Suprapubic skin (tissue), 3 donors: ENCODE measurements around the gene GNAT3.

Source experiments
- POLR2AphosphoS5 ChIP-seq, 3 donors: sonication (generic); formaldehyde crosslinking; IDR thresholded peaks; one replicate each; pipeline ENCODE4 v1.6.1; 2017; ENCODE audit warnings: antibody characterized with exemption in 3 of 3
- TF ChIP-seq, protein P1 (sequence below), 2 donors: fragments of 200-600 bp in 1 of 2; fragments of 450-650 bp in 1 of 2; sonication (generic) in 1 of 2; IDR thresholded peaks; one replicate each; pipeline ENCODE4 v1.5.1; 2016 to 2019; ENCODE audit warnings: antibody characterized with exemption in 2 of 2, mild to moderate bottlenecking in 1 of 2, moderate library complexity in 1 of 2

DNA sequence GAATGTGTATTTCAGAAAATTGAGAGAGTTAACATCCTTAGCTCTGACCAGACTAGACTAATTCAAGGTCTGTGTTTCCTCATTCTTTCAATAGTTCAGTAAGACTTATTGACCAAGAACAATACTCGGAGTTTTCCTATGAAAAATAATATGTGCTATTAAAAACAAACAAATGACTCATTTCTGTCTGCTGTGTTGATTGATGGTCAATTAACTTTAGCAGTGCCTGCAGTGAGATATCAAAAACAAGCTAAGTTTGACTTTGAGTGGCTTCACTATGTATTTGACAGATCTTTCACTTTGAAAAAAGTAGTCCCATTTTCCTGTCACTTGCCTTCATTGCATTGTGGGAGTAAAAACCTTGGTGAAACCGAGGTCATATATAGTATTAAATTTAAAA is 91.0 kb downstream of the GNAT3 start:
- TF ChIP-seq, protein P1, sequence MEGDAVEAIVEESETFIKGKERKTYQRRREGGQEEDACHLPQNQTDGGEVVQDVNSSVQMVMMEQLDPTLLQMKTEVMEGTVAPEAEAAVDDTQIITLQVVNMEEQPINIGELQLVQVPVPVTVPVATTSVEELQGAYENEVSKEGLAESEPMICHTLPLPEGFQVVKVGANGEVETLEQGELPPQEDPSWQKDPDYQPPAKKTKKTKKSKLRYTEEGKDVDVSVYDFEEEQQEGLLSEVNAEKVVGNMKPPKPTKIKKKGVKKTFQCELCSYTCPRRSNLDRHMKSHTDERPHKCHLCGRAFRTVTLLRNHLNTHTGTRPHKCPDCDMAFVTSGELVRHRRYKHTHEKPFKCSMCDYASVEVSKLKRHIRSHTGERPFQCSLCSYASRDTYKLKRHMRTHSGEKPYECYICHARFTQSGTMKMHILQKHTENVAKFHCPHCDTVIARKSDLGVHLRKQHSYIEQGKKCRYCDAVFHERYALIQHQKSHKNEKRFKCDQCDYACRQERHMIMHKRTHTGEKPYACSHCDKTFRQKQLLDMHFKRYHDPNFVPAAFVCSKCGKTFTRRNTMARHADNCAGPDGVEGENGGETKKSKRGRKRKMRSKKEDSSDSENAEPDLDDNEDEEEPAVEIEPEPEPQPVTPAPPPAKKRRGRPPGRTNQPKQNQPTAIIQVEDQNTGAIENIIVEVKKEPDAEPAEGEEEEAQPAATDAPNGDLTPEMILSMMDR (IDR thresholded peaks at IDR 0.05) = no peak
- no peak for TF ChIP-seq POLR2AphosphoS5 (IDR thresholded peaks at IDR 0.05)
